ENCODE measurements around the gene OR1A2.

The OR1A2 gene

GRCh38 chr17:3197219-3197618 lies at the start of gene OR1A2:
Gene OR1A2 (plus strand): TSS chr17:3197519. CDS start chr17:3197519, 0 bp downstream.
- DNase-seq (ENCODE audit: low spot score), result no peak
- in situ Hi-C loops (cut with MboI; ENCODE audit: low pct_unique_long_range_greater_than_20kb, low sequenced_read_pairs, unreplicated experiment), result no loop called here

GRCh38 chr17:3157218-3157617 lies 40.1 kb upstream of the OR1A2 start:
- in situ Hi-C loops (cut with MboI; ENCODE audit: low pct_unique_long_range_greater_than_20kb, low sequenced_read_pairs, unreplicated experiment), result no loop called here
- no peak for DNase-seq (ENCODE audit: low spot score)
- no peak for TF ChIP-seq CTCF (IDR thresholded peaks at IDR 0.05; ENCODE audit: extremely low read depth, insufficient read depth, missing control alignments)

More at GRCh38 chr17:3197219-3197618, at the start of gene OR1A2:
- TF ChIP-seq CTCF (IDR thresholded peaks at IDR 0.05; ENCODE audit: extremely low read depth, insufficient read depth, missing control alignments), result no peak

- in situ Hi-C loops (cut with MboI; ENCODE audit: low pct_unique_long_range_greater_than_20kb, low sequenced_read_pairs, unreplicated experiment), result no loop called here
- no peak for TF ChIP-seq CTCF (IDR thresholded peaks at IDR 0.05; ENCODE audit: extremely low read depth, insufficient read depth, missing control alignments)
- DNase-seq (ENCODE audit: low spot score), result peak; percentile 15
Observed at GRCh38 chr17:3167574-3167973, 29.7 kb upstream of the OR1A2 start.

GRCh38 chr17:3189961-3190360 lies 7.4 kb upstream of the OR1A2 start:
- TF ChIP-seq CTCF (IDR thresholded peaks at IDR 0.05; ENCODE audit: extremely low read depth, insufficient read depth, missing control alignments), result no peak
- in situ Hi-C loops (cut with MboI; ENCODE audit: low pct_unique_long_range_greater_than_20kb, low sequenced_read_pairs, unreplicated experiment), result no loop called here
- DNase-seq (ENCODE audit: low spot score), result no peak

DNA sequence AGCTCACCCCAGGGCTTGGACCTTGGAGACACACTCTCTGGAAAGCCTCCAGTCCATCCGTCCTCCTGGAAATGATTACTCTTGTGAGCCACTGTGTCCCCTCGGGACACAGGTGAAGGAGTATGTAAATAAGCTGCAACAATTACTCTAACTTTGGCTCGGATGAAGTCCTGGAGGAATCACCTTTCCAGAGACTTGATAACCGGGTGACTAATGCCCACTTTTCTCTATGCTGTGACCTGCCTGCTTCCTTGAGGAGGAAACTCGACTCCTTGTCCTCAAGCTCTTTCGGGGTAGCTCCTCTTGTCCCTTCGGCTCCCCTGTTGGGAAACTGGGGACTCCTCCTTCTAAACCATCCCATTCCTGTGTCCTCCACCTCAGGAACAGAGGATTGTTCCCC lies 10.0 kb downstream of the OR1A2 start, which contains the start of gene OR1A1:
Gene OR1A1 (plus strand): TSS at position 301 of the 400 bp plus-strand sequence. CDS start 7,954 bp downstream, outside the sequence.
- no peak for DNase-seq (ENCODE audit: low spot score)
- no peak for TF ChIP-seq CTCF (IDR thresholded peaks at IDR 0.05; ENCODE audit: extremely low read depth, insufficient read depth, missing control alignments)
- in situ Hi-C loops (cut with MboI; ENCODE audit: low pct_unique_long_range_greater_than_20kb, low sequenced_read_pairs, unreplicated experiment), result no loop called here

DNA sequence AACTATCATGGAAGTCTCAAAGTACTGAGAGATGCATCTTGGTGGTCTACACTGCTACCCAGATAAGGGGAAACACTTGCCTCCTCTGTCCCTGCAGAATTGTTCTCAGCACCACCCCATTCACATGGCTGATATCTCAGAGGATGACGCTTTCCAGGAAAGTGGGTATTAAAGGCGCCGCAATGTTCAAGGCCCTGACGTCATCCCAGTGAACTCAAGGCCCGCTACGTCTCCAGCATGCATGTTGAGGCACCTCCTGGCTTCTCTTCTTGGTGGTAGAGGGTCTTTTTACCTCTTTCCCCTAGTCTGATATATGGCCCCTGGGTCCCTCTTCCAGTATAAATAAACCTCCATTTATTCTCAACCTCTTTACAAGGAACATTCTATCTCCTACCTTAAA lies 11.2 kb downstream of the OR1A2 start:
- no peak for DNase-seq (ENCODE audit: low spot score)
- in situ Hi-C loops (cut with MboI; ENCODE audit: low pct_unique_long_range_greater_than_20kb, low sequenced_read_pairs, unreplicated experiment), result no loop called here
- no peak for TF ChIP-seq CTCF (IDR thresholded peaks at IDR 0.05; ENCODE audit: extremely low read depth, insufficient read depth, missing control alignments)

DNA sequence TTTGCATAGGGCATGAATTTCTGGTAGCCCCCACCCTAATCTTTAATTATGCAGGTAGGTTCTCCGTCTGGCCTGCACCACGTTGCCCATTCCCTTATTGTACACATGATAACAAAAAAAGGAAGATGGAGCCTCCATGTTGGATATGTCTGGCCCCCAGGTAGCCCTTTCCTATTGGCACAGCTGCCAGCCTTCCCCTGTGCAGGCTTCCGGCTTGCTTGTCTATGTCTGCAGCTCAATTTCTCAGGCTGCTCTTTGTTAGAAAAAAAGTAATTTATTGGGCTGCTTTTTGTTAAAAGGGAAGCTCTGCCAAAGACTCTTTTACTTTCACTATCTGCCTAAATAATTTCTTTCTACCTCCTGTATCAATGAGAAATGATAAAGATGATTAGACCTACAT lies 15.7 kb downstream of the OR1A2 start:
- DNase-seq (ENCODE audit: low spot score), result no peak
- in situ Hi-C loops (cut with MboI; ENCODE audit: low pct_unique_long_range_greater_than_20kb, low sequenced_read_pairs, unreplicated experiment), result no loop called here

More for the DNA sequence above, 15.7 kb downstream of the OR1A2 start:
- TF ChIP-seq CTCF (IDR thresholded peaks at IDR 0.05; ENCODE audit: extremely low read depth, insufficient read depth, missing control alignments), result no peak

All from GM13977 (cell line).